WTC11 (cell line): ENCODE data around the gene MARCHF10. TPM values are rescaled to one million over a fixed set of nuclear protein-coding genes. Genes with fewer than 3 reads are reported as not detected.

ENCODE experiments used
- ATAC-seq: fragments of 200-7000 bp; cut with Tn5 transposase; 2 replicates; pipeline ENCODE4 v1.10.0; 2021; ENCODE audit warnings: mild to moderate bottlenecking, moderate library complexity
- CTCF ChIA-PET: fragments of 300-600 bp; sonication (Branson Sonifier 250); formaldehyde crosslinking; loops from one replicate; lab custom pipeline; 2021; ENCODE audit warnings: antibody characterized with exemption; lab: Charles Lee
- POLR2A ChIA-PET: fragments of 350-600 bp; sonication (Branson Sonifier 250); formaldehyde crosslinking; loops from one replicate; lab custom pipeline; 2021; ENCODE audit warnings: antibody characterized with exemption; lab: Charles Lee
- DNase-seq: peaks from one replicate; pipeline ENCODE4 v3.0.0; 2021; ENCODE audit warnings: low spot score
- H3K27ac Mint-ChIP-seq: 2 replicates; pipeline ENCODE4 v1.8.0; 2021; ENCODE audit warnings: mixed read lengths
- H3K27me3 Mint-ChIP-seq: 2 replicates; pipeline ENCODE4 v1.8.0; 2021; ENCODE audit warnings: low read depth, mild to moderate bottlenecking, moderate library complexity, mixed read lengths
- H3K36me3 Mint-ChIP-seq: 2 replicates; pipeline ENCODE4 v1.8.0; 2021; ENCODE audit warnings: mixed read lengths
- H3K4me1 Mint-ChIP-seq: 2 replicates; pipeline ENCODE4 v1.8.0; 2022; ENCODE audit warnings: mixed read lengths
- H3K4me3 Mint-ChIP-seq: 2 replicates; pipeline ENCODE4 v1.8.0; 2021; ENCODE audit warnings: mild to moderate bottlenecking, moderate library complexity, mixed read lengths
- H3K9me3 Mint-ChIP-seq: 2 replicates; pipeline ENCODE4 v1.8.0; 2021; ENCODE audit warnings: mixed read lengths
- ATF2 ChIP-seq: sonication (generic); formaldehyde crosslinking; IDR thresholded peaks from 2 replicates; pipeline ENCODE4 v1.8.1; 2022; ENCODE audit warnings: low read depth, missing genetic modification reagents, borderline replicate concordance
- ATF3 ChIP-seq: sonication (generic); formaldehyde crosslinking; conservative IDR thresholded peaks from 2 replicates; pipeline ENCODE4 v1.8.1; 2022; ENCODE audit warnings: mild to moderate bottlenecking, missing genetic modification reagents
- E2F5 ChIP-seq: sonication (generic); formaldehyde crosslinking; IDR thresholded peaks from 2 replicates; pipeline ENCODE4 v1.8.1; 2022; ENCODE audit warnings: mild to moderate bottlenecking, moderate library complexity, missing genetic modification reagents
- GABPB1 ChIP-seq: sonication (generic); formaldehyde crosslinking; IDR thresholded peaks from 2 replicates; pipeline ENCODE4 v1.8.1; 2023; ENCODE audit warnings: mild to moderate bottlenecking, missing genetic modification reagents
- HMGA2 ChIP-seq: fragments of 250-450 bp; sonication (Bioruptor Pico); IDR thresholded peaks from 2 replicates; pipeline ENCODE4 v1.4.0; 2021; ENCODE audit warnings: mild to moderate bottlenecking, moderate library complexity
- PRDM15 ChIP-seq: sonication (generic); formaldehyde crosslinking; IDR thresholded peaks from 2 replicates; pipeline ENCODE4 v1.8.0; 2022; ENCODE audit warnings: missing genetic modification reagents
- SMAD3 ChIP-seq: sonication (generic); formaldehyde crosslinking; IDR thresholded peaks from 2 replicates; pipeline ENCODE4 v1.8.0; 2022; ENCODE audit warnings: missing genetic modification reagents, mild to moderate bottlenecking, borderline replicate concordance
- ZNF263 ChIP-seq: sonication (generic); formaldehyde crosslinking; IDR thresholded peaks from 2 replicates; pipeline ENCODE4 v1.8.1; 2022; ENCODE audit warnings: low read depth, mild to moderate bottlenecking, moderate library complexity, missing genetic modification reagents
- ZNF317 ChIP-seq: sonication (generic); formaldehyde crosslinking; IDR thresholded peaks from 2 replicates; pipeline ENCODE4 v1.8.1; 2023; ENCODE audit warnings: low read depth, mild to moderate bottlenecking, moderate library complexity, missing genetic modification reagents, borderline replicate concordance
- ZNF425 ChIP-seq: fragments of 250-450 bp; sonication (Bioruptor Pico); conservative IDR thresholded peaks from 2 replicates; pipeline ENCODE4 v1.9.0; 2021; ENCODE audit warnings: mild to moderate bottlenecking
- total RNA-seq: library from RNA; stranded (reverse); gene quantifications from 3 replicates; pipeline ENCODE4 v1.2.3, GENCODE V29; 2021

MARCHF10 gene
- total RNA-seq, 1 experiment from 2014 or later: 1.0 TPM

- no peak for TF ChIP-seq ATF3 (CRISPR knock-in tag)
- no peak for TF ChIP-seq SMAD3 (CRISPR knock-in tag)
- TF ChIP-seq ZNF425 (CRISPR knock-in tag): no peak
These were observed 94.8 kb downstream of the MARCHF10 start (continued) for GRCh38 chr17:62713086-62713881.

- CTCF ChIA-PET: interaction anchor here (1.1 kb wide), 1 partner anchor 256 kb away, joined by 3 read pairs; no protein-coding TSS in a partner anchor
- TF ChIP-seq PRDM15: no peak
- TF ChIP-seq ATF2: no peak
- TF ChIP-seq GABPB1 (CRISPR knock-in tag): no peak
- no peak for TF ChIP-seq ZNF263 (CRISPR knock-in tag)
- no peak for TF ChIP-seq HMGA2 (CRISPR knock-in tag)
- ATAC-seq (no peak), DNase-seq (no peak)
- Mint-ChIP-seq H3K36me3 (peaks cover 19% of the 10 kb centered on the region), H3K4me3 (no peak overlapping the region), H3K9me3 (peaks cover 22% of the 10 kb centered on the region), H3K27me3 (peaks cover 7% of the 10 kb centered on the region), H3K4me1 (peaks cover 18% of the 10 kb centered on the region), H3K27ac (no peak overlapping the region)
- POLR2A ChIA-PET: no interaction called here
These were observed 95.9 kb downstream of the MARCHF10 start for GRCh38 chr17:62712171-62712581.

GRCh38 chr17:62708587-62708986, 99.5 kb downstream of the MARCHF10 start:
- H3K36me3 Mint-ChIP-seq: peaks cover 20% of the 10 kb centered on the region
- ATAC-seq (no peak), DNase-seq (no peak)
- POLR2A ChIA-PET: interaction anchor here (0.6 kb wide), 1 partner anchor 374 kb away, joined by 3 read pairs; no protein-coding TSS in a partner anchor
- CTCF ChIA-PET: interaction anchor here (0.9 kb wide), 1 partner anchor 15 kb away, joined by 3 read pairs; no protein-coding TSS in a partner anchor
- no peak overlapping the region for H3K27ac Mint-ChIP-seq
- H3K4me1 Mint-ChIP-seq: peaks cover 40% of the 10 kb centered on the region
- H3K4me3 Mint-ChIP-seq: no peak overlapping the region
- TF ChIP-seq ZNF317 (CRISPR knock-in tag) (peak; percentile 100), E2F5 (CRISPR knock-in tag) (no peak)
- H3K27me3 Mint-ChIP-seq: peaks cover 10% of the 10 kb centered on the region
- peaks cover 23% of the 10 kb centered on the region for H3K9me3 Mint-ChIP-seq
